Measurements from ENCODE around the gene ZFYVE28. TPM values are rescaled to one million over a fixed set of nuclear protein-coding genes. Genes with fewer than 3 reads are reported as not detected.

The ZFYVE28 gene
- total and polyA plus RNA-seq, 4 donors: 7.0 to 25.9 (median 12.5) TPM

GRCh38 chr4:2375427-2375826, 43.0 kb downstream of the ZFYVE28 start:
- Histone ChIP-seq H3K36me3 (ENCODE audit: control insufficient read depth in 1 of 2, insufficient read depth in 2 of 2, low read length in 1 of 2) (no peaks in the 10 kb centered on the region), H3K27me3 (ENCODE audit: control insufficient read depth in 1 of 2, insufficient read depth in 2 of 2, low read length in 1 of 2) (no peaks in the 10 kb centered on the region), H3K4me1 (ENCODE audit: control insufficient read depth in 1 of 2, insufficient read depth in 2 of 2, low read length in 2 of 2) (no peaks in the 10 kb centered on the region), H3K27ac (ENCODE audit: low read depth in 1 of 2, low read length in 2 of 2) (no peak overlapping the region), H3K9me3 (ENCODE audit: control insufficient read depth, low read length) (no peaks in the 10 kb centered on the region), H3K4me3 (ENCODE audit: low read length in 2 of 2) (no peak overlapping the region)
- 73 to 75% methylated on average over 10 of the region's 10 CpGs for WGBS, 2 donors
- DNase-seq (no peak), ATAC-seq (ENCODE audit: low FRiP score) (no peak)
- intact Hi-C loops (cut with DNase I): no loop called here

DNA sequence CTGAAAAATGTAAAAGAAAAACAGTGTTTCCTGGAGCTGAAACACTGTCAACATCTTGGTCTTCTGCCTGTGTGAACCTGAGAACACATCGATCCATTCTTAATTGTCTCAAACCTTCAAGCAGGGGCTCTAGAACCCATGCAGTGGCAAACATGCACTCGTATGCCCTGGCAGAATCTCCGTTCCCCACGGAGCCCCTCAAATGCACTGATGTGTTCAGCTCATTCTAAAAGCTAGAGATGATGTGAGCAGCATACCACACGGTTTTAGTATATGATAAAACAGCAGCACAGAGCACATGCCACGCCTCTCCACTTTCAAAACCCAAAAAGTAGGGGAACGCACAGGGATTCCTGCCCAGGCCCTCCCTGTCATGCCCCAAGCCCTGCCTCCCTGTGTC, 44.9 kb downstream of the ZFYVE28 start:
- ATAC-seq (ENCODE audit: low FRiP score) (no peak), DNase-seq (no peak)
- no peak overlapping the region for H3K27ac ChIP-seq (ENCODE audit: low read depth in 1 of 2, low read length in 2 of 2)
- no peaks in the 10 kb centered on the region for H3K4me1 ChIP-seq (ENCODE audit: control insufficient read depth in 1 of 2, insufficient read depth in 2 of 2, low read length in 2 of 2)
- no peaks in the 10 kb centered on the region for H3K36me3 ChIP-seq (ENCODE audit: control insufficient read depth in 1 of 2, insufficient read depth in 2 of 2, low read length in 1 of 2)
- 79 to 88% methylated on average over 7 of the region's 7 CpGs for WGBS, 2 donors
- H3K4me3 ChIP-seq (ENCODE audit: low read length in 2 of 2): no peak overlapping the region
- peaks cover 2% of the 10 kb centered on the region for H3K9me3 ChIP-seq (ENCODE audit: control insufficient read depth, low read length)
- H3K27me3 ChIP-seq (ENCODE audit: control insufficient read depth in 1 of 2, insufficient read depth in 2 of 2, low read length in 1 of 2): no peaks in the 10 kb centered on the region
- intact Hi-C loops (cut with DNase I): no loop called here

- peaks cover 2% of the 10 kb centered on the region for H3K9me3 ChIP-seq (ENCODE audit: control insufficient read depth, low read length)
- H3K4me1 ChIP-seq (ENCODE audit: control insufficient read depth in 1 of 2, insufficient read depth in 2 of 2, low read length in 2 of 2): no peaks in the 10 kb centered on the region
- no peaks in the 10 kb centered on the region for H3K36me3 ChIP-seq (ENCODE audit: control insufficient read depth in 1 of 2, insufficient read depth in 2 of 2, low read length in 1 of 2)
- WGBS, 2 donors: 90 to 91% methylated on average over 13 to 14 of the region's 14 CpGs
- H3K27ac ChIP-seq (ENCODE audit: low read depth in 1 of 2, low read length in 2 of 2): no peak overlapping the region
- no peaks in the 10 kb centered on the region for H3K27me3 ChIP-seq (ENCODE audit: control insufficient read depth in 1 of 2, insufficient read depth in 2 of 2, low read length in 1 of 2)
- no peak overlapping the region for H3K4me3 ChIP-seq (ENCODE audit: low read length in 2 of 2)
- no peak for DNase-seq
- ATAC-seq (ENCODE audit: low FRiP score): peak; percentile 61
- intact Hi-C loops (cut with DNase I): no loop called here
Measured at GRCh38 chr4:2372488-2373030, 45.9 kb downstream of the ZFYVE28 start.

DNA sequence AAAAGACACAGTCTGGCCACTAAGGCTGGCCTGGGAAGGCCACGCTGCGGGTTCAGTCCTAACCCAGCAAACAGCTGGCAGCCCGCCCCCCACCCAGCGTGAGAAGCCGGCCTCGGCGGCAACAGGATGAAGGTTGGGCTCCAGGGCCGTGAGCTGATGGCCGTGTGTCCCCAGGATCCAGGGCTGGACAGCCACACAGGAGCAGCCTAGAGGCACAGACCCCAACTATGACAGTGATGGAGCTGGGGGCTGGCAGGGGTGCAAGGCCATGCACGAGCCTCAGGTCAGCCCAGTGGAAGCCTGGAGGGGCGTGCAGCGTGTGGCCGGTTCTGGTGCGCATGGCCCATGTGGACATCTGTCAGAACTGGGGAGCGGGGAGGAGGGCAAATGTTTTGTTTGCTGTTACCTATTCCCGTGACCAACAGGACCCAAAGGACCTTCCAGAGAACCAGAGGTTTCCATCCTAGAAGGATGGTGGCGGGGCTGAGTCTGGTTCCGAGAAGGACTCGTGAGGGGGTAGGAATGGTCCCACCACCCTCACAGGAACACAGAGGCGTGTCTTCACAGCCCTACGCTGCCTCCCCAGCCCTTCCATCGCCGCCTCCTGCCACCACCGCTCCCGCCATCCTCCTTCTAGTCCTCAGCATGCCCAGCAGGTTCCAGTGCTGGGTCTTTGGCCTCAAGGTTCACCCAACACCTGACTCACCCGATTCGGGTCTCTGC, 46.5 kb downstream of the ZFYVE28 start:
- DNase-seq: peak; percentile 30 to 66
- peaks cover 2% of the 10 kb centered on the region for H3K9me3 ChIP-seq (ENCODE audit: control insufficient read depth, low read length)
- no peak overlapping the region for H3K4me3 ChIP-seq (ENCODE audit: low read length in 2 of 2)
- 72 to 77% methylated on average over 27 of the region's 27 CpGs for WGBS, 2 donors
- H3K4me1 ChIP-seq (ENCODE audit: control insufficient read depth in 1 of 2, insufficient read depth in 2 of 2, low read length in 2 of 2): no peaks in the 10 kb centered on the region
- ATAC-seq (ENCODE audit: low FRiP score): no peak
- no peaks in the 10 kb centered on the region for H3K27me3 ChIP-seq (ENCODE audit: control insufficient read depth in 1 of 2, insufficient read depth in 2 of 2, low read length in 1 of 2)
- H3K36me3 ChIP-seq (ENCODE audit: control insufficient read depth in 1 of 2, insufficient read depth in 2 of 2, low read length in 1 of 2): no peaks in the 10 kb centered on the region
- H3K27ac ChIP-seq (ENCODE audit: low read depth in 1 of 2, low read length in 2 of 2): no peak overlapping the region
- intact Hi-C loops (cut with DNase I): no loop called here

DNA sequence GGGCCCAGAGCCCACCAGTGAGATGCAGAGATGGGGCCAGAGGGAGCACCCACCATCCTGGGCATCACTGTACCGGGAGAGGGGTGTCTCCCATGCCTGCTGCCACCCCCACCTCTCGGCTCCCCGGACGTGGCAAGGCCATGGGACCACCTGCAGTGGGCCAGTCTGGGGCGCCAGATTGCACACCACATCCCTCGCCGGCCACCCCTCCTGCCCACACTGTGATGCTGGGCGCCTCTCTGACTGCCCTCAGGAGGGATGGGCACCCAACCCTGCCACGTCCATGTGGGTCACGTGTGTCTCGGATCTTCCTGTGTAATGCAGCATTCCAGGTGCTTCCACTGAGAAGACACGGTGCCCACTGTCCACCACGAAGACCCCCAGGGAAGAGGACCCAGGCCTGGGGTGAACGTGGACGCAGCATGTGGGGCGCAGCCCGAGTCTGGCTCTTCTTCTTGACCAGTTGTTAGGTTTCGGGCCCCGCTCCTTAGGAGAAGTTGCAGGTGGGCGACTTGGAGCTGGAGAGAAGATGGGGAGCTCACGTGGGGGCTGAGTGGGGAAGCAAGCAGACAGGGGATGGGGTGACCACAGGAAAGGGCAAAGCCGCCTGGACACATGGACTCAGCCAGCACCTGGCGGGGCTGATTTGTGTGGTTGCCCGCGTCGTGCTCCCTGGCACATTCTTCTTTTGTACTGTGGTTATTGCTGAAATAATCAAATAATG, 47.7 kb downstream of the ZFYVE28 start:
- Histone ChIP-seq H3K4me3 (ENCODE audit: low read length in 2 of 2) (no peak overlapping the region), H3K4me1 (ENCODE audit: control insufficient read depth in 1 of 2, insufficient read depth in 2 of 2, low read length in 2 of 2) (no peaks in the 10 kb centered on the region), H3K9me3 (ENCODE audit: control insufficient read depth, low read length) (peaks cover 2% of the 10 kb centered on the region), H3K27me3 (ENCODE audit: control insufficient read depth in 1 of 2, insufficient read depth in 2 of 2, low read length in 1 of 2) (no peaks in the 10 kb centered on the region), H3K36me3 (ENCODE audit: control insufficient read depth in 1 of 2, insufficient read depth in 2 of 2, low read length in 1 of 2) (no peaks in the 10 kb centered on the region), H3K27ac (ENCODE audit: low read depth in 1 of 2, low read length in 2 of 2) (no peak overlapping the region)
- intact Hi-C loops (cut with DNase I): no loop called here
- DNase-seq: peak; percentile 37 to 70
- no peak for ATAC-seq (ENCODE audit: low FRiP score)
- 83 to 85% methylated on average over 26 of the region's 26 CpGs for WGBS, 2 donors

GRCh38 chr4:2368746-2369437, 49.6 kb downstream of the ZFYVE28 start:
- WGBS, 2 donors: 97 to 100% methylated on average over 4 of the region's 4 CpGs
- DNase-seq: peak; percentile 23 to 42
- H3K27me3 ChIP-seq (ENCODE audit: control insufficient read depth in 1 of 2, insufficient read depth in 2 of 2, low read length in 1 of 2): no peaks in the 10 kb centered on the region

DNA sequence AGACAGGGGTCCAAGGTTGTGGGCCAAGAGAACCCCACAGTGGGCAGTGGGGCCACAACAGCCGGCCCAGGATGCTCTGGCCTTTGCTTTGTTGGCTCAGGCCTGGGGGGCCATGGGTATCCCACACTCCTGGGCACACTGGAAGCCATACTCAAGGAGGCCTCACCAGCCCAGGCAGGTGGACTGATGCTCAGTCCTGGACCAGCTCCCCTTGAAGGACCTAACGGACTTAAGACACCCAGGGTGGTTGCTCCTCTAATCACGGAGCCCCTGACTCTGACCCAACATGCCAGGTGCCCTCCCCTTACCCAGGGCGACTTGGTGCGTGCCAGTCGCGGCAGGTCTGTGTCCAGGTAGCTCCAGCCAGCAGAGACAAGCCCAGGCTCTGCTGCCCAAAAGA, 50.8 kb downstream of the ZFYVE28 start:
- WGBS, 2 donors: 87% methylated on average over 7 of the region's 7 CpGs
- no peak overlapping the region for H3K27ac ChIP-seq (ENCODE audit: low read depth in 1 of 2, low read length in 2 of 2)
- H3K4me3 ChIP-seq (ENCODE audit: low read length in 2 of 2): no peak overlapping the region
- intact Hi-C loops (cut with DNase I): no loop called here
- ATAC-seq (ENCODE audit: low FRiP score) (no peak), DNase-seq (peak; percentile 32 to 42)
- H3K36me3 ChIP-seq (ENCODE audit: control insufficient read depth in 1 of 2, insufficient read depth in 2 of 2, low read length in 1 of 2): no peaks in the 10 kb centered on the region
- H3K4me1 ChIP-seq (ENCODE audit: control insufficient read depth in 1 of 2, insufficient read depth in 2 of 2, low read length in 2 of 2): no peaks in the 10 kb centered on the region
- H3K9me3 ChIP-seq (ENCODE audit: control insufficient read depth, low read length): peaks cover 2% of the 10 kb centered on the region
- H3K27me3 ChIP-seq (ENCODE audit: control insufficient read depth in 1 of 2, insufficient read depth in 2 of 2, low read length in 1 of 2): no peaks in the 10 kb centered on the region

More at GRCh38 chr4:2368746-2369437, 49.6 kb downstream of the ZFYVE28 start:
- Histone ChIP-seq H3K4me3 (ENCODE audit: low read length in 2 of 2) (no peak overlapping the region), H3K4me1 (ENCODE audit: control insufficient read depth in 1 of 2, insufficient read depth in 2 of 2, low read length in 2 of 2) (no peaks in the 10 kb centered on the region), H3K9me3 (ENCODE audit: control insufficient read depth, low read length) (peaks cover 2% of the 10 kb centered on the region), H3K27ac (ENCODE audit: low read depth in 1 of 2, low read length in 2 of 2) (no peak overlapping the region), H3K36me3 (ENCODE audit: control insufficient read depth in 1 of 2, insufficient read depth in 2 of 2, low read length in 1 of 2) (no peaks in the 10 kb centered on the region)
- intact Hi-C loops (cut with DNase I): no loop called here
- no peak for ATAC-seq (ENCODE audit: low FRiP score)

- ATAC-seq (ENCODE audit: low FRiP score): no peak
- no peaks in the 10 kb centered on the region for H3K4me1 ChIP-seq (ENCODE audit: control insufficient read depth in 1 of 2, insufficient read depth in 2 of 2, low read length in 2 of 2)
- peaks cover 2% of the 10 kb centered on the region for H3K9me3 ChIP-seq (ENCODE audit: control insufficient read depth, low read length)
- H3K4me3 ChIP-seq (ENCODE audit: low read length in 2 of 2): no peak overlapping the region
- DNase-seq: peak; percentile 31 to 73
- no peak overlapping the region for H3K27ac ChIP-seq (ENCODE audit: low read depth in 1 of 2, low read length in 2 of 2)
- H3K27me3 ChIP-seq (ENCODE audit: control insufficient read depth in 1 of 2, insufficient read depth in 2 of 2, low read length in 1 of 2): no peaks in the 10 kb centered on the region
- intact Hi-C loops (cut with DNase I): no loop called here
- WGBS, 2 donors: 81 to 84% methylated on average over 20 of the region's 20 CpGs
- no peaks in the 10 kb centered on the region for H3K36me3 ChIP-seq (ENCODE audit: control insufficient read depth in 1 of 2, insufficient read depth in 2 of 2, low read length in 1 of 2)
Measured at GRCh38 chr4:2366252-2367192, 51.9 kb downstream of the ZFYVE28 start.
